SIG-M5 (cell line): ENCODE data around the gene SEC61A2.
"Not testable (repeated sequence)": the region's sequence is repeated elsewhere in the genome, so short reads cannot be mapped to it uniquely, and the experiment has no call there.

Experiments used
- DNase-seq: peaks from one replicate; lab custom pipeline; 2025; lab: John Stamatoyannopoulos, UW

SEC61A2 gene

DNA sequence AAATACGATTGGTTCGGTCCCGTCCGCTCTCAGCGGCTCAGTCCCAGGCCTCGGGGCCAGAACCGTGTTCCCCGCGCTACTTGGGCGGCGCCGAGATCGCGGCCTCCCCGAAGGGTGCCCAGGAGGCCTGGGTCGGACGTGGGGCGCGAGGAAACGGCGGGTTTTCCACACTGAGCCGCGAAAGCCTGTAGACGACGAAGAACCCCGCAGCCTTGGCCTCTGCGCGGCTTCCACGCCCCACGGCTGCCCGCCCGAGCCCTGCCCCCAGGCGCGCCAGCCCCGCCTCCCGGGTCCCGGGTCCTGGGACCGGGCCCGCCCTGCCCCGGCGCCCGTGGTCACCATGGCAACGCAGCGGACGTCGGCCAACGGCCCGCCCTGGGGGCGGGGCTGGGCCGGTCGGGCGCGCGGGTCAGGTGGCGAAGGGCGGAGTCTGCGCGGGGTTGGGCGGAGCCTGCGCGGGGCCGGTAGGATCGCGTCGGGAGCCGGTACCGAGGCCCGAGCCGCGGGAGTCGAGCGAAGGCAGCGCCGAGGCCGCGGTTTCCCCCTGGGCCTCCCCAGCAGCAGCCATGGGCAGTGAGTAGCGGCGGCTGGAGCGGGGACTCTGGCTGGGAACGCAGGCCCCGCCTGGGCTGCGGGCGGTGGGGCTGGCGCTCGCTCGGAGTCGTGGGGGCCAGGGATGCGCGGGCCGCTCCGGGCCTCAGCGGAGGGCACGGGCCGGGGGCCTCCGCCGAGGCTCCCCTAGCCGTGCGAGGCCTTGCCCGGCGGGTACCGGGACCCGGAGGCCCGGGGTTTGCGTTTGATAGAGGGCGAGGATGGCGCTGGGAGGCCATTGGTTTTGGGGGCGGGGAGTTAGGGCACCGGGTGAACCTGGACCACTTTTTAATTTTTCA, at the start of gene SEC61A2:
Gene SEC61A2, plus strand, starts transcription at position 456 of the 890 bp plus-strand sequence. Its CDS starts 111 bp downstream, at position 567.
- DNase-seq = no peak

GRCh38 chr10:12081470-12081869, 48.0 kb upstream of the SEC61A2 start:
- no peak for DNase-seq

- no peak for DNase-seq
Measured at GRCh38 chr10:12081879-12082557, 47.5 kb upstream of the SEC61A2 start.

DNA sequence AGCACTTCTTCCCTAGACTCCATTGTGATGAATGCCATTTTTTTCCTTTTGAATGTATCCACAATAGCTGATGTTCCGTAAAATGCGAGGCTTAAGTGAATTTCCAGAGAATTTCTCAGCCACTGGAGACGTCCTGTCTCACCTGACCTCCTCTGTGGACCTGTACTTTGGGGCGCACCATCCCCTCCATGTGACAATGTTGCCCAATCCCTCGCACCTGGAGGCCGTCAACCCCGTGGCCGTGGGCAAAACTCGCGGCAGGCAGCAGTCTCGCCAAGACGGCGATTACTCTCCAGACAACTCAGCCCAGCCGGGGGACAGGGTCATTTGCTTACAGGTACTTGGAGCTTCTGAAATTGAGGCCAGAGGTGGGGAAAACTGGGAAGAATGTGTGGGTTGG, 40.6 kb upstream of the SEC61A2 start:
- no peak for DNase-seq

DNA sequence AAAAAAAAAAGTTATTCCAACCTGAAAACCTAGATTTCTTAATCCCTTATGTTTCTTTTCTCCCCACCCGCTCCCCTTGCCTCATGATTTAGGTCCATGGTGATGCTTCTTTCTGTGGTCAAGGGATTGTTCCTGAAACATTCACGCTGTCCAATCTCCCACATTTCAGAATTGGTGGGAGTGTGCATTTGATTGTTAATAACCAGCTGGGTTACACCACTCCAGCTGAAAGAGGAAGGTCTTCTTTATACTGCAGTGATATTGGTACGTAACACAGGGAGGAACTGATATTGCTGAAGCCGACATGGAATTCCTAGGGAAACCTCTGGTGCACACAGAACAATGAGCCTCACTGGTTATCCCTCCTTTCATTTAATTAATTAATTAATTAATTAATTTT, 38.1 kb upstream of the SEC61A2 start:
- DNase-seq = no peak

GRCh38 chr10:12097361-12097760, 32.1 kb upstream of the SEC61A2 start:
- DNase-seq = not testable (repeated sequence)

DNA sequence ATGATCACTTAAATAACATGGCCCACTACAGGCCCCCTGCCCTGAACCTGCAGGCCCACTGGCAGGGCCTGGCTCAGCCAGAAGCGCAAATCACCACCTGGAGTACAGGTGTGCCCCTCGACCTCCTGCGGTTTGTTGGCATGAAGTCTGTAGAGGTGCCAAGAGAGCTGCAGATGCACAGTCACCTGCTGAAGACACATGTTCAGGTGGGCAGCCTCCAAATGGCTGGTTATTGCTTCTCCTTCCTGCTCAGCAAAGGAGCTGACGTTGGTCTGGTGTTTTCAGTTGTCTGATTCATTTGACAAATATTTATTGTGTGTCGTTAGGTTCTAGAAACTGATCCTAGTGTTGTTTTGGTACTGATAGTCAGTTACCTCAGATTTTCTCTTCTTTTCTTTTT, 31.7 kb upstream of the SEC61A2 start:
- DNase-seq = no peak

- no peak for DNase-seq
Measured at GRCh38 chr10:12098966-12099365, 30.5 kb upstream of the SEC61A2 start.

DNA sequence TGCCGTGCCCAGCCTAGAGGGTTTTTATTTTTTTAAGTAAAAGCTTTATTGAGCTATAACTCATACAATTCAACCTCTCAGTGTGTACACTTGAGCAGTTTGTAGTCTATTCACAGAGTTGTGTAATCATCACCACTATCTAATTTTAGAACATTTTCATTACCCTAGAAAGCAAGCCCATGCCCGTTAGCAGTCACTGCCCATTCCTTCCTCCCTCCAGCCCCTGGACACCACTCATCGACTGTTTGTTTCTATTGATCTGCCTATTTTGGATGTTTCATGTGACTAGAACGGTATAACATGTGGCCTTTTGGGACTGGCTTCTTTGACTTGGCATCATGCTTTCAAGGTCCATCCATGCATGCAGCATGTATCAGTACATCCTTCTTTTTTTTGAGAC, 25.7 kb upstream of the SEC61A2 start:
- DNase-seq = no peak

GRCh38 chr10:12107781-12108180, 21.7 kb upstream of the SEC61A2 start:
- no peak for DNase-seq

GRCh38 chr10:12109286-12109685, 20.2 kb upstream of the SEC61A2 start:
- no peak for DNase-seq

DNA sequence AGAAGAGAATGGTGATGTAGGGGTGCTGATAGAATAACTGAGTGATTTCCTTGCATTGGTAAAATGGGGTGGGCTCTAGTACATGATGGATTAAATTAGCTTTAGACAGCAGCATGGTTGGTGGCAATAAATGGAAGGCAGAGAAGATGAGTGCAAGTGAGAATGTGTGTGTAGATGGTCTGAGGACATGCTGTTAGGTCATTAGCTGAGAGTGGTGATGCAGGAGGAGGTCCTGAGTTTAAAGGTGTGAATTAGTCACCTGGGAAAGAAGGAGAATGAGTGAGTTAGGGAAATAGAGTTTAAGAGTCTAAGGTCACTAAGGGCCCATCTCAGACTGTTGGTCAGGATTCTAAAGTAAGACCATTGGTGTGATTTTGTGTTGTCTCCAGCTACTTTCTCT, 17.9 kb upstream of the SEC61A2 start:
- DNase-seq = no peak

DNA sequence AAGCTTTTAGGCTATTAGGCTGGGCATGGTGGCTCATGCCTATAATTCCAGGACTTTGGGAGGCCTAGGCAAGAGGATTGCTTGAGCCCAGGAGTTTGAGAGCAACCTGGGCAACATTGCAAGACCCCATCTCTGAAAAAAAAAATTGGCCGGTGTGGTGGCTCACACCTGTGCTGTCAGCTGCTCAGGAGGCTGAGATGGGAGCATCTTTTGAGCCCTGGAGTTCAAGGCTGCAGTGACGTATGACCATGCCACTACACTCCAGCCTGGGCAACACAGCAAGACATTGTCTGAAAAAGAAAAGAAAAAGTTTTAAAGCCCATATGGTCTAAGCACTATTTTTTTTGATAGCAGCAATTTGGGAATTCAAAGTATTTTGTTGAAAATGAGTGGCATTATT, 15.8 kb upstream of the SEC61A2 start:
- DNase-seq = no peak

- no peak for DNase-seq
Measured at GRCh38 chr10:12121673-12122072, 7.8 kb upstream of the SEC61A2 start.

DNA sequence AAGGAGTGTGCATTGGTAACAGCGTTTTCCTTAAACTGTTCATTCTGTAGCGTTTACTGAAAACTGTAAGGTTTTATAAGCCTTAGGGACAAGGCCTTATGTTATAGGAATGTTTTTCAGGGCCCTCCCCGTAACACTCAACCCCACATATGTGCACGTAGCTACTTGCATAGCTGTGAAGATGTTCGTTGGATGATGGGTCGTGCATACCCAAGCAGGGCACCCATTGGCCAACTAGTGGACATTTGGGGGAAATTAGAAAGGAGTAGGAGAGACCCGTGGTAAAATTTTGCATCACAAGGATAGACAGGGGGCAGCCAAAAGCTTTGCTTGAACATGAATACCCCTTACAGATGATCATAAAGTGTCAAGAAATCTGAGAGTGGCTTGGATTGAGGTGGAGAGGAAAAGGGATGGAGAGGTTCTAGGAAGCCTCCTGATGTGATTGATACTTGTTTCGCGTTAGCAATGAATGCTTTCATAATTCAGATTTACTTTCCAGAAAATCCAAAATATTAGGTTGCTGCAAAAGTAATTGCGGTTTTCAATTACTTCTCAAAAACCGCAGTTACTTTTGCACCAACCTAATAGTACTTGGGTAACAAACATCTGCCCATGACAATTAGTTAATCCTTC, 878 bp downstream of the SEC61A2 start:
- DNase-seq = no peak

- no peak for DNase-seq
Measured at GRCh38 chr10:12135631-12136030, 6.2 kb downstream of the SEC61A2 start.

DNA sequence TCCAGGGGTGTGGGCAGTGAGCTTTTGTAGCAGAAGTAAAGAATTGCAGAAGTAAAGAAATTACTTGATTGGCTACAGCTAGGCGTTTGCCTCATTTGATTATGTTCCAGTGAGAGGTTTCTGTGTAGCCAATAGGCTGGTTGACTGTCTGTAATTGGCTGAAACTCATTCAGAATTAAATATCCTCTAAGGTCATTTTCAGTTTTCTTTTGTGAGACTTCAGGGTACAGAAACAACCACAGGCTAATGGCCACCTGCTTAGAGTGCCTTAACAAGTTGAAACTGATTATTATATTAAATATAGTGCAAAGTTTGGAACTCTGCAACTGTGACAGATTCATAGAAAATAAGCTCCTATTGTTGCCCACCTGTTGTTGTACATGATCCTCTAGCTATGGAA, 10.6 kb downstream of the SEC61A2 start:
- no peak for DNase-seq

GRCh38 chr10:12144538-12144937, 15.1 kb downstream of the SEC61A2 start:
- DNase-seq = no peak

DNA sequence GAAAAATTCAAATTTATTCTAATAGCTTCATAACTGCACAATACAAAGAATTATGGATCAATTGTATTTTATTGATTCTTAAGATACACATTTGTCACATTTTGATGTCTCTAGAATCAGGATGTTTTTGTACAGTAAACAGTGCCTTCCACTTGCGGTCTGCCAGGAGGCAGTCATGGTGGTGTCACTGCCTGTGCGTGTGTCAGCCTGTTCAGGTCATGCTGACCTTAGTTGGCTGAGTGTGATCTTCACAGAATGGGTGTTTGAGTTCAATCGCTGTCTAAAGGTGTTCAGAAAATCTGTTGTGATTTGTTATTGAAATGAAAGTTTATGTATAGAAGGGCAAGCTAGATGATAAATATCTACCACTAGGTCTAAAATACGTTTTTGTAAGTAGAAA, 20.7 kb downstream of the SEC61A2 start:
- DNase-seq = no peak

GRCh38 chr10:12154516-12154915, 25.0 kb downstream of the SEC61A2 start:
- DNase-seq = no peak

DNA sequence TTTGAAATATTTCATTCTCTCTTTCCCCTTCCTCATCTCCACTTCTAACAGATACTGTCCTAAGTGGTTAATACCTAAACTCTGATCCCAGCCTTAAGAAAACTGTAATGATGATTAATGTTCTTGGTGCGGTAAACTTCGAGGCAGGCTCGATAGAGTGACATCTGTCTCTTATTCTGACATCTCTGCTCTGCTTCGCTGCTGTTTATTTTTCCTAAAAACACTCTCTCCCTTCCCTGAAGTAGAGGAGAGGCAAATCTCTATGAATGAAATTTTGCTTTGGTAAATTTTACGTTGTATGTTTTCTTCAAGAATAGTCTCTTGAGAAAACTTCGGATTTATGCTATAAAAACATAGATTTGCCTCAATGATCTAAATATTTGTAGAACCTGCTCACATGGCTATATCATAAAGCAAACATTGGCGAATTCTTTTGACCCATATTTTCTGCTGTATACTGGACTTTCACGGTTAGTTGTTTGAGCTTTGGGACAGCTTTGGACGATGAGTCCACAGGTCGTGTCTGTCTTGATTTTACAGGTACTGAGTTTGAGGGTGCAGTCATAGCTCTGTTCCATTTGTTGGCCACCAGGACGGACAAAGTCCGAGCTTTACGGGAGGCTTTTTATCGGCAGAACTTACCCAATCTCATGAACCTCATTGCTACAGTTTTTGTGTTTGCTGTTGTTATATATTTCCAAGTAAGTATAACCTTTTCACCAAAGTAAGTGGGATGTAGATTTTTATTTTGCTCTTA, 27.1 kb downstream of the SEC61A2 start:
- no peak for DNase-seq

- DNase-seq = peak; percentile 9
Measured at GRCh38 chr10:12158111-12158510, 28.6 kb downstream of the SEC61A2 start.
